Measurements from ENCODE around the gene RAD51C.

DNA sequence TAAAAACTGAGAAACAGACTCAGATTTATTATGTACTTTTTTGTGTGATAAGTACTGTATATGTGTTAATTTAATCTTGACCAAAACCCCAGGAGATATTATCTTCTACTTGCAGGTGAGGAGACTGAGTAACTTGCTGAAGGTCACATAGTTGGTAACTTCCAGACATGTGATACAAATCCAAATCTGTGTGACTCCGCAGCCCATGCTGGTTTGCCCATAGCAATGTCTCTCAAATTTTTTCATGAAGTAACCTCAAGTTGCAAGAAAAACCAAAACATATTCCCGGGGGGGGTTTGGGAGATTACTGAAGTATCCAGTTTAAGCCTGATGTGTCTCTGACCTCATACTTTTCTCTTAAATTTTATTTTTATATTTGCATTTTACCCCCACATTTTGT lies 3.9 kb upstream of the RAD51C start:
- TF ChIP-seq CTCF (IDR thresholded peaks at IDR 0.05; ENCODE audit: poor library complexity): no peak
- no peak for TF ChIP-seq EZH2 (IDR thresholded peaks at IDR 0.05; ENCODE audit: borderline replicate concordance)
- no peak for TF ChIP-seq EZH2phosphoT487 (IDR thresholded peaks at IDR 0.05; ENCODE audit: low read depth, severe bottlenecking, unreplicated experiment)

All from hepatocyte (in vitro differentiated cells).